K562 (cell line): ENCODE measurements around the gene ZFP36. TPM values are rescaled to one million over a fixed set of nuclear protein-coding genes. Genes with fewer than 3 reads are reported as not detected.

ENCODE experiments used
- ARID2 ChIP-seq: fragments of 450-650 bp; IDR thresholded peaks from 2 replicates; pipeline ENCODE4 v1.6.1; 2017; ENCODE audit warnings: antibody characterized with exemption, mild to moderate bottlenecking
- DPF2 ChIP-seq: fragments of 450-650 bp; IDR thresholded peaks from 2 replicates; pipeline ENCODE4 v1.6.1; 2016
- JUND ChIP-seq, 2 experiments: IDR thresholded peaks; 2 replicates in 1 of 2; 3 replicates in 1 of 2; pipeline ENCODE4 v1.6.1; 2011; ENCODE audit warnings: borderline replicate concordance in 2 of 2, low read depth in 2 of 2, low read length in 2 of 2, improper control_type of control experiment in 1 of 2, missing biosample characterization in 1 of 2, missing genetic modification characterization in 1 of 2, missing genetic modification reagents in 1 of 2
- NR2C2 ChIP-seq, 2 experiments: fragments of 200-800 bp in 1 of 2; sonication (Bioruptor generic) in 1 of 2; sonication (generic) in 1 of 2; formaldehyde crosslinking in 1 of 2; IDR thresholded peaks; 2 replicates each; pipeline versions ENCODE4 v1.6.1 to v1.8.0; 2016 to 2022; ENCODE audit warnings: mild to moderate bottlenecking in 1 of 2, missing compliant biosample characterization in 1 of 2, missing genetic modification characterization in 1 of 2, missing genetic modification reagents in 1 of 2
- POLR2B ChIP-seq: fragments of 450-650 bp; IDR thresholded peaks from 2 replicates; pipeline ENCODE4 v1.6.1; 2018; ENCODE audit warnings: low read depth; ENCODE audit not compliant: partially characterized antibody
- VEZF1 ChIP-seq: fragments of 200-800 bp; sonication (Bioruptor generic); IDR thresholded peaks from 2 replicates; pipeline ENCODE4 v1.6.1; 2017; ENCODE audit warnings: missing genetic modification characterization, missing compliant biosample characterization
- ZC3H8 ChIP-seq: fragments of 450-650 bp; IDR thresholded peaks from 2 replicates; pipeline ENCODE4 v1.6.1; 2017
- ZNF282 ChIP-seq: sonication (generic); formaldehyde crosslinking; IDR thresholded peaks from 2 replicates; pipeline ENCODE4 v1.8.1; 2023; ENCODE audit warnings: missing genetic modification reagents
- ZNF318 ChIP-seq, 2 experiments: fragments of 450-650 bp; IDR thresholded peaks; 2 replicates each; pipeline ENCODE4 v1.6.1; 2016; ENCODE audit warnings: mild to moderate bottlenecking in 2 of 2, borderline replicate concordance in 1 of 2, low read depth in 1 of 2, moderate library complexity in 1 of 2
- ZNF830 ChIP-seq: fragments of 250-450 bp; sonication (Bioruptor Pico); IDR thresholded peaks from 2 replicates; pipeline ENCODE4 v1.5.0; 2021; ENCODE audit warnings: mild to moderate bottlenecking
- polyA plus RNA-seq, 8 experiments: library from polyadenylated mRNA; depleted of rRNA in 4 of 8; stranded (reverse) in 5 of 8; unstranded in 3 of 8; fragments of >200 nt; fragmentation: Nextera tagmentation in 2 of 8; fragmentation: Illumina TruSeq in 1 of 8; extraction: Ambion mirVana in 2 of 8; extraction: Trizol in 1 of 8; gene quantifications; 2 replicates each; pipeline versions ENCODE4 v1.2.1 to v1.2.3, GENCODE V29; 2011 to 2014; ENCODE audit warnings: inconsistent platforms in 1 of 8, missing spikeins in 1 of 8
- total RNA-seq, 7 experiments: library from RNA; depleted of rRNA in 6 of 7; stranded (reverse); fragments of >200 nt in 6 of 7; fragmentation: Illumina TruSeq in 2 of 7; extraction: Trizol in 2 of 7; gene quantifications; 2 replicates each; pipeline versions ENCODE4 v1.2.1 to v1.2.3, GENCODE V29; 2011 to 2021; ENCODE audit warnings: low replicate concordance in 1 of 7

ZFP36 gene
- total and polyA plus RNA-seq, 9 of the 15 experiments (the other 6 are each of a cell fraction or from before 2014, with no cell fraction given), result 1.0 to 20.1 (median 3.5) TPM

DNA sequence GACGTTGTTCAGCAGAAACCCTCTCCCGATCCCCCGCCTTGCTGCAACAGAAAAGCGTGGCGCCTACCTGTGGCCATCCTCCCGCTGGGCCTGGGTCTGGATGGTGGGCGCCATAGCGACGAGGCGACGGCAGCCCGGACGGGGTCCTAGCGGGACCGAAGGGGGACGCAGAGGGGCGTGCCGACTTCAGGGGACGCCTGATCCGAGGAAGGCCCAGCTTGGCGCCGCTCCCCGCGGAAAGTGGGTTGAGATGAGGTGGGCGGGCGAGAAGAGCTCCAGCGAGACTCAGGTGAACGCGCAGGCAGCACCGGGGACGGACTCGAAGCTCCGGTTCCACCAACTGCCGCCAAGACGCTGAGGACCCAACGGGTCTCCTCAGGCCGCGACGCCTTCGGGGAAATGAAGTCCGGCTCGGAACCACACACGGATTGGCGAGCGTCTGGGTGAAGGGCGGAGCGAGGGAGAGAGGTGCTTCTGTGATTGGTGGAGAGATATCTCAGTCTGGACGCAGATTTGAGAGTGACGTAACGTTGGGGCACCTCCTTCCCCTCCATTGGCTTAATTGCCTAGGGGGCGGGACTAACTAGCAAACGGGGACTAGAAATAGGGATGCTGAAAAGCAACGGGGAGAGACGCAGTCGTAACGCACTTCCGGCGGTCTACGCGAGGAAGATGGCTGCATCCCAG is 15.8 kb upstream of the ZFP36 start, which contains the start of the genes MED29 and PAF1 (continued):
- TF ChIP-seq VEZF1 (CRISPR knock-in tag) (no peak; the same call in none of the 2 replicates), ZNF830 (no peak; the same call in 1 of the 2 replicates), ARID2 (no peak), NR2C2 (CRISPR knock-in tag; IDR thresholded peaks at IDR 0.05) (peak; percentile 74), NR2C2 (tag; IDR thresholded peaks at IDR 0.05) (peak; percentile 78), DPF2 (no peak; the same call in 1 of the 2 replicates), ZC3H8 (no peak), ZNF282 (CRISPR knock-in tag) (no peak), JUND (IDR thresholded peaks at IDR 0.05; ENCODE audit: borderline replicate concordance, low read depth, low read length) (peak; percentile 92), JUND (tag; IDR thresholded peaks at IDR 0.05; ENCODE audit: borderline replicate concordance, low read depth, low read length) (peak; percentile 83; the same call in 2 of the 3 replicates), ZNF318 (IDR thresholded peaks at IDR 0.05; ENCODE audit: borderline replicate concordance in 1 of 2, low read depth in 1 of 2) (no peak), POLR2B (peak; percentile 85)
